HG03469 (cell line): ENCODE results near the gene SPDYE3.
"Not testable (repeated sequence)": the region's sequence is repeated elsewhere in the genome, so short reads cannot be mapped to it uniquely, and the experiment has no call there.

Source experiments
- ATAC-seq: cut with Tn5 transposase; IDR thresholded peaks from one replicate; pipeline ENCODE4 v1.9.1; 2021; ENCODE audit warnings: mild to moderate bottlenecking, moderate library complexity, moderate number of reproducible peaks; ENCODE audit not compliant: unreplicated experiment

SPDYE3 gene, protein sequence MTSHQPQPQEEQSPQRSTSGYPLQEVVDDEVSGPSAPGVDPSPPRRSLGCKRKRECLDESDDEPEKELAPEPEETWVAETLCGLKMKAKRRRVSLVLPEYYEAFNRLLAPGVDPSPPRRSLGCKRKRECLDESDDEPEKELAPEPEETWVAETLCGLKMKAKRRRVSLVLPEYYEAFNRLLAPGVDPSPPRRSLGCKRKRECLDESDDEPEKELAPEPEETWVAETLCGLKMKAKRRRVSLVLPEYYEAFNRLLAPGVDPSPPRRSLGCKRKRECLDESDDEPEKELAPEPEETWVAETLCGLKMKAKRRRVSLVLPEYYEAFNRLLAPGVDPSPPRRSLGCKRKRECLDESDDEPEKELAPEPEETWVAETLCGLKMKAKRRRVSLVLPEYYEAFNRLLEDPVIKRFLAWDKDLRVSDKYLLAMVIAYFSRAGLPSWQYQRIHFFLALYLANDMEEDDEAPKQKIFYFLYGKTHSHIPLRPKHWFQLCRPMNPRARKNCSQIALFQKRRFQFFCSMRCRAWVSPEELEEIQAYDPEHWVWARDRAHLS

DNA sequence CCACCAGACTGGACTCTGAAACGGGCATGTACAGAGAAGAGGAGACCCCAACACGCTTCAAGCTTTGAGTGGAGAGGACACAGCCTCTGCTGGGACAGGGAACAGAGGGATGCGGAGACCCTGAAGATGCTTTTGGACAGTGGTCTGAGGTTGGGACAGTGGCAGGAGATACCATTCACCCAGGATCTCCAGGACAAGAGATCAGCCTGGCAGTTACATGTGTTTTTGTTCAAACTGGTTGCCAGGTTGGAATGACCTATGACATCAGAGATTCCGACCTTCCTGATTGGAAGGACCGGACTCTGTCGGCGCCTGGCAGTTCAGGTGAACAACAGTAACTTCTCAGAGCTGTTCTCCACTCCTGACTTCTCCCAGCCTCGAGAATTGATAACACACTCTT is at the start of gene SPDYE3:
TSS of gene SPDYE3 (plus strand) at position 301 of the 400 bp plus-strand sequence. CDS start 184 bp downstream, outside the sequence.
- not testable (repeated sequence) for ATAC-seq

DNA sequence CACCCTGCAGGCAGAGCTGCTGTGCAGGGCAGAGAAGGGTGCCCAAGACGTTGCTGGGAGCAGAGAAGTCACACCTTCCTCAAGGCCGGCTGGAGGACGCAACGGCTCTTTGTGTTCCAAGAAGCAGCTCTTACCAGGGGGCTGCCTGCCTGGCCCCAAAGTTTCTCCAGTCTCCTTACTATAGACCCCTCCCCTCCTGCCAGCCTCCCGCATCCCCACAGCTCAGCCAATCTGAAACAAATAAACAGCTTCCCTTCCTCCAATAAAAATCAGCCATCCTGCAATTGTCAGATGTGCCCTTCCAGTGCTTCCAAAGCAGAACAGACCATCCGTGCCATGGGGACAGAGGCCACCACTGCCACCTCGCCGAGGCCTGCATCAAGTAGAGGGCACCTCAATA is 47.5 kb upstream of the SPDYE3 start:
- not testable (repeated sequence) for ATAC-seq

DNA sequence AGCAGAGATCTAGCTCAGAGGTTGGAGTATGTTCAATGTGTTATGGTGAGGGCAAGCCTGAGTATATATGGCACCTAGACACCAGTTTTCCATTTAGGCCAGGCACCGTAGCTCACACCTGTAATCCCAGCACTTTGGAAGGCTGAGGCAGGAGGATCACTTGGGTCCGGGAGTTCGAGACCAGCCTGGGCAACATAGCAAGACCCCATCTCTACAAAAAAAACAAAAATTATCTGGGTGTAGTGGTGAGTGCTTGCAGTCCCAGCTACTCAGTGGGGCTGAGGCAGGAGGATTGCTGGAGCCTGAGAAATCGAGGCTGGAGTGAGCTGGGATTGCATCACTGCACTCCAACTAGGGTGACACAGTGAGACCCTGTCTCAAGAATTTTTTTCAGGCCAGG is 44.6 kb upstream of the SPDYE3 start:
- ATAC-seq, result not testable (repeated sequence)

DNA sequence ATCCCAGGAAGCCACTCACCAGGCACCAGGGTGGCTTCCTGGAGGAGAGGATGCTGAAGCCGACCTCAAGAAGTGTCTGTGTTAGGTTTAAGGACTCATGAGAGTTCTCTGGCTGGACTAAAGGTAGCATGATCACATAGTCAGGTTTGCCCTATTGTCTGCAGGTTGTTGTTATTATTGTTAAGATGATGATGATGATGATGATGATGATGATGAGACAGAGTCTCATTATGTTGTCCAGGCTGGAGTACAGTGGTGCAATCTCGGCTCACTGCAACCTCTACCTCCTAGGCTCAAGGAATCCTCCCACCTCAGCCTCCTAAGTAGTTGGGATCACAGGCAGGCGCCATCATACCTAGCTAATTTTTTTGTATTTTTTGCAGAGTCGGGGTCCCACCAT is 43.3 kb upstream of the SPDYE3 start:
- not testable (repeated sequence) for ATAC-seq

DNA sequence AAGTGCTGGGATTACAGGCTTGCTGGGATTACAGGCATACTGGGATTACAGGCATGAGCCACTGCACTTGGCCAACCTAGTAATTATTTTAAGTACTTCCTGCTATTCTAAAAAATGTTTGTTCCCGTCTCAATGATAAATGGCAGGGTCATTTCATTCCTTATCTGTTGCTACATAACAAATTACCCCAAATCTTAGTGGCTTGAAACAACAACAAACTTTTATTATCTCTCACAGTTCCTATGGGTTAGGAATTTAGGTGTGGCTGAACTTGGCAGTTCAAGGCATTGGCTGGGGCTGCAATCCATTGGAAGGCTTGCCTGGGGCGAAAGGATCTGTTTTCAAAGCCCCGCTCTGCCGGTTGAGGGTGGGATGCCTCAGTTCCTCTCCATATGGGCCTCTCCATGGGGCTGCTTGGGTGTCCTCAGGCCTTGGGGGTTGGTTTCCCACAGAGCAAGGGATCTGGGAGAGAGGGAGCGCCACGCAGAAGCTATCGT is 42.8 kb upstream of the SPDYE3 start:
- not testable (repeated sequence) for ATAC-seq

DNA sequence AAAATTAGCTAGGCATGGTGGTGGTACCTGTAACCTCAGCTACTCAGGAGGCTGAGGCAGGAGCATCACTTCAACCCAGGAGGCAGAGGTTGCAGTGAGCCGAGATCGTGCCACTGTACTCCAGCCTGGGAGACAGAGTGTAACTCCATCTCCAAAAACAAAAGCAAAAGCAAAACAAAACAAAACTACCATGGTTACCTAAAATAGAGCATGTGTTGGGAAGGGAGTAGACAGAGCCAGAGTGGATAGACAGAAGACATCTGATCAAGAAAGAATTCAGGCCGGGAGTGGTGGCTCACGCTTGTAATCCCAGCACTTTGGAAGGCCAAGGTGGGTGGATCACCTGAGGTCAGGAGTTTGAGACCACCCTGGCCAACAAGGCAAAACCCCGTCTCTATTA is 41.7 kb upstream of the SPDYE3 start:
- ATAC-seq, result not testable (repeated sequence)

DNA sequence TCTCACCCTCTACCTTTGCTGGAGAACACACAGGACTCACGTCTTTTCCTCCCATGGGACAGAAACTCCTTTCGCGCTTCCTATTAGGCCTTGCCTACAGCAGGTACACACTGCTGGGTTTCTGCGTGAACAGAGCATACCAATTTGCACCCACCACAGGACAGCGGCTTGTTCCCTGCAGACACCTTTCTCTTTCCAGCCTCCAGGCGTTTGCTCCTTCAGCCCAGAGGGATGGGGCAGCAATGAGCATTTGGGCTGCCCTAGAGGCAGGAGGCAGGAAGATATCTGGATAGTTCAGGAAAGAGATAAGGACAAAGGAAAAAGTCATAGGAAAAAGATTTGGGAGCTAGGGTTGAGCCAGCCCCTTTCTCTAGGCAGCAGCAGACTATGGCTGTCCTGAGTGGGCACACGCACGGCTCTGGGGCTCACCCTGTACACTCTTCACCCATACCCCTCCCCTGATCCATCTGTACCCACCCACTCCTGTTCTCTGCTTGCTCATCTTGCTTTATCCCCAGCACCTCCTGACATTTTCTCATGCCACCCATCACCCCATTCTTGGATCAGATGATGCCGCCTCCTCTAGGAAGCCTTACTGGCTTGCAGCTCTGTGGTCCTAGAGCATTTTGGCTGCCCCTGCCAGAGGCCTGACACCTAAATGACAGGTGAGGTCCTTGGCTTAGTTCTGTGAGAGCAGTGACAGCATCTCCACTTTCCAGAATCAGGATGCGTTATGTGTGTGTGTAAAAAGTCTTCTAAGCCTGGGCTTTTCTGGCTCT is 40.7 kb upstream of the SPDYE3 start:
- ATAC-seq, result no peak

DNA sequence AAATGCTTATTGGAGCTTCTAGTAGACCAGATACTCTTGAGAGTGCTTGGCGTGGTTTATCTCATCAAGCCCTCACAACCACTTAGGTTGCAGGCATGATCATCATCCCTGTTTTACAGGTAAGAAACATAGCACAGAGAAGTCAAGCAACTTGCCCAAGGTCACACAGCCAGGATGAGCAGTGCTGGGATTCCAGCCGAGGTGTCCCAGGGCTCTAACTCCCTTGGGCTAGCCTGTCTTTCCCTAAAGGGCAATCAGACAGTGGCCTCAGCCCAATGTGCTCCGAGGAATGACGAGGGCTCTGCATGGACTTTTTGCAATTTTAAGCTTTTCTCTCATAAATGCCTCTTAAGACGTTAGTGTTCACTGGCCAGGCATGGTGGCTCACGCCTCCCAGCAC is 39.9 kb upstream of the SPDYE3 start:
- no peak for ATAC-seq

DNA sequence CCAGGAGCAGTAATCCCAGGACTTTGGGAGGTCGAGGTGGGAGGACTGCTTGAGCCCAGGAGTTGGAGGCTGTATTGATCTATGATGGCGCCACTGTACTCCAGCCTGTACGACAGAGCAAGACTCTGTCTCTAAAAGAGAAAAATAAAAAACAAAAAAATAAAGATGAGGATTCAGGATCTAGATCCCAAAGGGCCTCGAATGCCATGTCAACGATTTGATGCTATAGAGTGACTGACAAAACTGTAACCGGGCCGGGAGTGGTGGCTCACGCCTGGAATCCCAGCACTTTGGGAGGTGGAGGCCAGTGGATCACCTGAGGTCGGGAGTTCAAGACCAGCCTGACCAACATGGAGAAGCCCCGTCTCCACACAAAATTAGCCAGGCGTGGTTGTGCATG is 38.6 kb upstream of the SPDYE3 start:
- ATAC-seq, result not testable (repeated sequence)

DNA sequence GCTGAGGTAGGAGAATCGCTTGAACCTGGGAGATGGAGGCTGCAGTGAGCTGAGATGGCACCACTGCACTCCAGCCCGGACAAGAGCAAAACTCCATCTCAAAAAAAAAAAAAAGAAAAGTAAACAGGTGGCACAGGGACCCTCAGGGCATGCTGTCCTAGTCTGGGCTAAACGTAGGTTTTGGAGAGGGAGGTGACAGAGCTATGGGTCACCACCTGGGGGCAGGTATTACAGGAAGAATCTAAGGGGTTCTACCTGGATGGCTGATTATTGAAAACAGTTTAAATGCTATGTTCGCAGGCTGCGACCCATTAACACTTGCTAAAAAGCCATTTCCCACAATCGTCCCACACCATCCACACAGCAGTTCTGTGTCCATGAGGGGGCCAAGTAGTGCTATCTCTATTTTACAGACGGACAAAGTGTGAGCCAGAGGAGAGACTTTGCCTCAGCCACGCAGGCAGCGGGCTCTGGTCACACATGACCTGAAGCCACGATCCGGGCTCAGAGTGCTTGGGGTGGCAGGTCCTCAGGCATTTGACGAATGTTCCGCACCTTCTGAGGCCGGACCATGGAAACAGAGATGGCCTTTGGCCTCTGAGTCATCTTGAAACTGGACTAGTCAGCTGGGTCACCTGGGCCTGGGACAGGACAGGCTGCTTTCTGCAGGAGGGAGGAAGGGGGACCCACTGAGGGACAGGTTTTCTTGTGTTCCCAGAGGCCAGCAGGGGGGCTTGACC is 38.0 kb upstream of the SPDYE3 start:
- ATAC-seq, result not testable (repeated sequence)

DNA sequence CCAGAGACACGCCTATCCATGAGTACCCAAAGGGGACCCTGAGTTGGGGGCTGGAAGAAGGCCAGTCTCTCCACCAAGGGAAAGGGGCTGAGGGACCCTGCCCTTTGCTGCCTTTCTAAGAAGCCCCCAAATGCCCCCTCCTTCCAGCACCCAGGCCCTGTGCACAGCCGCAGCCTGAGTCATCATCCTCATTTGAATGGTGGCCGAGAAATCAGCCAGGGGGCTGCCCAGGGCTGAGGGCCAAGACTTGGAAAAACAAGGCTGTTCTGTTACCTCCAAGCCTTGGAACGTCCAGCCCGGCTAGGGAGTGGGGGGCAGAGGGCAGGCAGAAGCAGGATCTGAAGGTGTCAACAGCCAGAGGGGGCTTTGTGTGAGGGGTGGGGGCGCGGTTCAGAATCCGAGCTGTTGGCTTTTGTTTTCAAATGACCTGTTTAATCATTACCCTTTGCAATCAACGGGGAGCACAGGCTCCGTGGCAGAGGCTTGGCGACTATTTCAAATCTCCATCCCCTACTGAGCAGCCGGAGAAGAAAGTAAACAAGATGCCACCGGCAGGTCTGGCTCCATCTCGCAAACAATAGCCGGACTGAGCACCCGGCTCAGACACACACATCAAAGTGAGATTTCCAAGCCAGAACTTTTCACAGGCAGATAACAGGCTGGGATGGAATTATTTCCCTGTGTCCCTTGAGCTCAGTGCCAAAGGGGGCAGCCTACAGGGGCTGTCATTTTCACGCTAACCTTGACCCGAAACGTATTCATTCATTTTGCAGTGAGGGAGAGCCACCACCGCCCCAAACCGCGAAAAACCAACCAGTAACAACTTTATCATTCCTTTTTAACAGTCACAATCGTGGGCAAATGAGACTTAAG is 37.2 kb upstream of the SPDYE3 start:
- ATAC-seq, result not testable (repeated sequence)

DNA sequence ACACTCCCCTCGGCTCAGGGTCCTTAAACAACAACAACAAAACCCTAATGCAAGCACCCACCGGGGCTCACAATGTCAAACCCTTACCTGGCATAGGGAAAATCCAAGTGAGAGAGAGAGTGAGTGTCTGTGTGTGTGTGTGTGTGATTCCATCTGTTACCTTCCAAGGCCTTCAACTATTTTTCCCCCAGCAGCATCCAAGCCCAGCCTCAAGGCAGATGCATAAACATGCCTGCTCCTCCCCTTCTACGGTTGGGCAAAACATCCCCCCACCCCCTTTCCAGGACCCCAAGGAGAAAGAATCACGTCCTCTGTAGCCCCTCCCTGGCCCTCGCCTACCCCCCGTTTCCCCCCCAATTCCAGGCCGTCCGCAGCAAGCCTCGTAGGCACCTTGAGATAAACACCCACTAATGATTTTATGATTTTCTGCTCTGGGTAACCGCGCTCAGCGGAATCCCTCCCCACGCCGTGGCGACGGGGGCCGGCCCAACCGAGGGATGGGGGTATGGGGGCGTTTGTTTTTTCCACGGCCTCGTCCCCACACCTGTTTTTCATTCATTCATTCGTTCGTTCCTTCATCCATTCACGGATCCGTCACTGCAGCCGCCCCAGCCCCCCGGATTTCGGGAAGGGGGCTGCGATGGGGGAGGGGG is 36.4 kb upstream of the SPDYE3 start:
- not testable (repeated sequence) for ATAC-seq

DNA sequence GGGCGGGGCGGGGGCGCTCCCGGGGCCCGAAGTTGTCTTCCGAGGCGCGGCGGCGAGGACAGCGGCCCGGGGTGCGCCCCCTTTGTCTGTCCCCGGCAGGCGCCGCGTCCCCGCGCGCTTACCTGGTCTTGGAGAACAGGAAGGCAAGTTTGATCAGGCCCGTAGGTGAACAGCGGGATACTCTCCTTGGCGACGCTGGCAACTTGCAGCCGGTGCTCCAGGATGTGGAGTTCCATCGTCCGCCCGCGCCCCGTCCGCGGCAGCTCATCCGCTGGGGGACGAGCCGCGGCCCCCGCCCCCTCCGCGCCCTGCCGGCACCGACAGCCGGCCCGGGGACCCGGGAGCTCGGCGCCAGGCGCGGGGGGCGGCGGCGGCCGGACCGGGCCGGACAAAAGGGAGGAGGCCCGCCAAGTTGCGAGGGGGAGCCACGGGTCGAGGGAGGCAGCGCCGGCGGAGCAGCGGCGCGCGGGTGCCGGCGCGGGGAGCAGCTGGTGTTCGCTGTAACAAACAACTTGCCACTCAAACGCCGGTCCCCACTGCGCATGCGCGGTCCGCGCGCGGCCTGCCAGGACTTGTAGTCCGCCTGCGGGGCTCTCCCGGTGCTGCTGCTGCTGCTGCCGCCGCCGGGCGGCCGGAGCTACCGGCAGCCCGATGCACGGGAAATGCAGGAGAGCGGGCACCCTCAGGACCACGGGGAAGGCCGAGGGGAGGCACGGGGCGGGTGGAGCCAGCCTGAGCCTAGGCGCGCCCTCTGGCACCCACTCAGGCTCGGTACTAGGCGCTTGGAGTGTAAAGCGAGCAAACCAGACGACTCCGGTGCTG is 35.6 kb upstream of the SPDYE3 start:
- ATAC-seq, result peak; percentile 78

DNA sequence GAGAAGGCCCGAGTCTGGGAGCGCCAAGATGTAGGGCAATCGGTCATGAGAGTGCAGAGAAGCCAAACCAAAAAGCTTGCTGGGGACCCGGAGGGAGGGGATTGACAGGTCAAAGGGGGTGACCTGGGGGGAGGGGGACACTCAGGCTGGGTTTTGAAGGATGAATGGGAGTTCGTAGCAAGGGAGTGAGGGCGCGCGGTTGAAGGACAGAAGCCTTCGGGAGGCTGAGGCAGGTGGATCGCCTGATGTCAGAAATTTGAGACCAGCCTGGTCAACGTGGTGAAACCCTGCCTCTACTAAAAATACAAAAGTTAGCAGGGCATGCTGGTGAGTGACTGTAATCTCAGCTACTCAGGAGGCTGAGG is 35.0 kb upstream of the SPDYE3 start:
- ATAC-seq, result not testable (repeated sequence)

DNA sequence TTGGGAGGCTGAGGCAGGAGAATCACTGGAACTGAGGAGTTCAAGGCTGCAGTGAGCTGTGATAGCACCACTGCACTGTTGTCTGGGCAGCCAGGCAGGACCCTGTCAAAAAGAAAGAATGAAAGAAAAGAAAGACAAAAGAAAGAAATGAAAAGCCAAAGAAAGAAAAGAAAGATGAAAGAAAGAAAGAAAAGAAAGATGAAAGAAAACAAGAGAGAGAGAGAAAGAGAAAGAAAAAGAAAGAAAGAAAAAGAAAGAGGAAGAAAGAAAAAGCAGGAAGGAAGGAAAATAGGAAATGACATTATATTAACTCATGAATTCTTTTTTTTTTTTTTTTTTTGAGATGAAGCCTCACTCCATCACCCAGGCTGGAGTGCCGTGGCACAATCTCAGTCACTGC is 32.4 kb upstream of the SPDYE3 start:
- no peak for ATAC-seq

DNA sequence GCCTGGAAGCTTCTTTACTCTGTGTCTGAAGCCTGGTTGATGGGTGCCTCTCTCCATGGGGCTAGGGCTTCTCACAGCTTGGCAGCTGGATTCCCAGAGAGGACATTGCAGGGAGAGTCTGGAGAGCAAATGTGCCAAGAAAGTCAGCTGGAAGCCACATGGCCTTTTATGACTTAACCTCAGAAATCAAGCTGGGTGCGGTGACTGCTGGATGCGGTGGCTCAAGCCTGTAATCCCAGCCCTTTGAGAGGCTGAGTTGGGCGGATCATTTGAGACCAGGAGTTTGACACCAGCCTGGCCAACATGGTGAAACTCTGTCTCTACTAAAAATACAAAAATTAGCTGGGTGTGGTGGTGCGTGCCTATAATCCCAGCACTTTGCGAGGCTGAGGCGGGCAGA is 31.4 kb upstream of the SPDYE3 start:
- ATAC-seq, result not testable (repeated sequence)

DNA sequence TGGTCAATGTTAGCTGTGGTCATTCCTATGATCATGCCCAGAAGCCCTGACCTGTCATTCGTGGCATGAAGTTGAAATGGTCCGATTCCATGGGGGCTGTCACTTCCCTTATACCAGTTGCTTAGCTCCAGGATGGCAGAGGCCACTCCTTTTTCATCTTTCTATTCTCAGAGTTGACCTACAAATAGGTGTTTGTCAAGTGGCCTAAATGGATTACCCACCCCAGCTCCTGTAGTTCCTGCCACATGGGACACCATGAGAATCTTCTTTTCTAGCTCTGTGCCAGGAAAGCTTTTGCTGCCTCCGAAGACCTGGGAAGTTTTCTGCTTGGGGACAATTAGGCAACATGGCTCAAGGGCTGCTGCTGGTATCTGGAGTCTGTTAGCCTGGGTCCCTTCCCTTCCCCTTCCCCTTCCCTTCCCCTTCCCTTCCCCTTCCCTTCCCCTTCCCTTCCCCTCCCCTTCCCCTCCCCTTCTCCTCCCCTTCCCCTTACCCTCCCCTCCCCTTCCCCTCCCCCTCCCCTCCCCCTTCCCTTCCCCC is 25.4 kb upstream of the SPDYE3 start:
- ATAC-seq, result not testable (repeated sequence)

DNA sequence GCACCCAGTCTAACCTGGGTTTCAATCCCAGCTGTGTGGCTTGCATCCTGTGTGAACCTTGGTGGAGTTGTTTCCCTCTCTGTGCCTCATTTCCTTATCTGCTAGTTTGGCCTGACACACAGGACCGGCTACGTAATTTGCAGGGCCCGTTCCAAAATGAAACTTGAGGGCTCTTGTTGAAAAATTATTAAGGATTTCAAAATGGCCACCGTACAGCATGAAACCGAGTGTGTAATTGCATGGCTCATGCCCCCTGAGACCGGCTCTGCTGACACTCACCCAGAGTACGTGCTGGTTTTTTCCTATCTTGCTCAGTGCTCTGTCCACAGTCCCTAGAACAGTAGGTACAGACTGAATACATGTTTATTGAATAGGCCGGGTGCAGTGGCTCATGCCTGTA is 24.4 kb upstream of the SPDYE3 start:
- ATAC-seq, result not testable (repeated sequence)
